NCI-H1436 (cell line): Measurements from ENCODE around the gene TMEM119.

Source experiments
- DNase-seq: peaks from one replicate; lab custom pipeline; 2025; lab: John Stamatoyannopoulos, UW

The TMEM119 gene, protein sequence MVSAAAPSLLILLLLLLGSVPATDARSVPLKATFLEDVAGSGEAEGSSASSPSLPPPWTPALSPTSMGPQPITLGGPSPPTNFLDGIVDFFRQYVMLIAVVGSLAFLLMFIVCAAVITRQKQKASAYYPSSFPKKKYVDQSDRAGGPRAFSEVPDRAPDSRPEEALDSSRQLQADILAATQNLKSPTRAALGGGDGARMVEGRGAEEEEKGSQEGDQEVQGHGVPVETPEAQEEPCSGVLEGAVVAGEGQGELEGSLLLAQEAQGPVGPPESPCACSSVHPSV

DNA sequence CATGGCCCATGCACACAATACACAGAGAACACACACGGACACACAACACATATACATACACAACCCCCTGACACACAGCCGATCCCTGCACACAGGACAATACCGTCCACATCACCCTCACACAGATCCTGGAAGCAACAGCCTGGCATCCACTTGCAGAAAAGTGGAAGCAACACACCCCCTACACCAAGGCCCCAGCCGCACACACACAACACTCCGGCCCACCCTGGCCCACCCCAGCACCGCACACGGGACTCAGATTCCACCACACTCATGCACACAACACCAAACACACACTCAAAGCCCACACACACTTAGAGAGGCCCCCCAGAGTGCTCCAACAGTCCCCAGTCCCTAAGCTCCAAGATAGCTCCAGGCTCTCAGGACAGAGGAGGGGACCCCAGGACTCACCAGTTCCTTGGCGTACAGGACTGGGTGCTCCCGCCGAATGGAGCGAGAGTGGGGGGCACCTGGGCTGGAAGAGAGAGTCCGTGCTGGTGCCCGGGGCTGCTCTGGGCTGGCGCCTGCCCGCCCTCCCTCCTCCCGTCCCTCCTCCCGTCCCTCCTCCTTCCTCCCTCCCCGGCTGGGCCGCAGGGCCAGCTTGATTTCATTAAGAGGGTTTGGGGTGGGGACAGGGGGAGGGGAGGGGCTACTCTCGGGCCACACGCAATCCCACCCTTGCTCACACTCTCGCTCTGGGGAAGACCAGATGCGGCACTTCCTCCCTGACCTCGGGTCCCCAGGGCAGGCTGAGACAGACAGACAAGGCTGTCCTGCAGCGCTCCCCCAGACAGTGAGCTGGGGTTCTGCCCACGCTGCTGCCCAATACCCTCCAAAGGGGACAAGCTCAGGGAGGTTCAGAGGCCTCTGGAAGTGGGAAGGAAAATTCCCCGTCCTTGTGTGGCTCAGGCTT lies at the start of gene TMEM119:
Gene TMEM119, minus strand, starts transcription at position 526 of the 913 bp plus-strand sequence. CDS start 5,701 bp downstream, outside the sequence.
- no peak for DNase-seq

DNA sequence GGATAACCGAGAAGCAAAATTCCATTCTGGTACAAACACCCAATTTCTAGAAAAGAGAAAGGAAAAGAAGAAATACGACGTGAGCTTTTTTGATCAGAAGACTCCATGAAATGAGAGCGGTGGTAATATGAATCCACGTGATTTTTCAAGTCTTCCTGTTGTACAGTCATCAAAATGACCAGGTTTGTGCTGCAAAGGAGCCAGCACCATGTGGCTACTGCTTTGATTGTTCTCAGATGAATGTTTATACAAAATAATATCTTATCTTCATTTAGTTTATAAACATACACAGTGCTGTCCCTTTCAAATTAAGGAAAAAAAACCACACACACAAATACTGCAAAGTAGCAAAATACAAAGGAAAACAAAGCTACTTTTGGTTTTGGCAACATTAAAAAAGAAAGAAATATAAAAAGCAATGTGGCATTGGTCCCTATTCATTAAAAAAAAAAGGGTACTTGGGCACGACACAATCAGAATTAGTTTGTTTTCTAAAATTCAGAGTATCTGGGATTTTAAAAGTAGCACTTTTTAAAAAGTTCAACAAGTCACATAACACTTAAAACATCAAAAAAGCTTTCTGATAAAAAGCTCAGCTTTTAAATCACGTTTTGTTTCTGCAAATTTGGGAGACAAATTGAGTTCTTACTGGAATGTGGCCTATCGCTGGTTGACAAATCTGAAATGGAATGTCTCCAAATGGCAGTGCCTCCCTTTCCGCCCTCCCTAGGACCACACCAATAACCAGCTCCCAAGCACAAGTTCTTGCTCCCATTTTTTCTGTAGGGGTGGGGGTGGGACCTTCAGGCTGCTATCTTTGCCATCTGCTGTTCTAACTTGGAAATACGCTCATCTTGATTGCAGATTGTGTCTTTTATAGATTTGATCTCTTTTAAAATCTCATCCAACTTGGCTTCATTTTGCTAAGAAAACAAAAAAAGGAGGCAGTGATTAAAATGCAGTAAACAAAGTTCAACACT lies 49.0 kb upstream of the TMEM119 start:
- no peak for DNase-seq

DNA sequence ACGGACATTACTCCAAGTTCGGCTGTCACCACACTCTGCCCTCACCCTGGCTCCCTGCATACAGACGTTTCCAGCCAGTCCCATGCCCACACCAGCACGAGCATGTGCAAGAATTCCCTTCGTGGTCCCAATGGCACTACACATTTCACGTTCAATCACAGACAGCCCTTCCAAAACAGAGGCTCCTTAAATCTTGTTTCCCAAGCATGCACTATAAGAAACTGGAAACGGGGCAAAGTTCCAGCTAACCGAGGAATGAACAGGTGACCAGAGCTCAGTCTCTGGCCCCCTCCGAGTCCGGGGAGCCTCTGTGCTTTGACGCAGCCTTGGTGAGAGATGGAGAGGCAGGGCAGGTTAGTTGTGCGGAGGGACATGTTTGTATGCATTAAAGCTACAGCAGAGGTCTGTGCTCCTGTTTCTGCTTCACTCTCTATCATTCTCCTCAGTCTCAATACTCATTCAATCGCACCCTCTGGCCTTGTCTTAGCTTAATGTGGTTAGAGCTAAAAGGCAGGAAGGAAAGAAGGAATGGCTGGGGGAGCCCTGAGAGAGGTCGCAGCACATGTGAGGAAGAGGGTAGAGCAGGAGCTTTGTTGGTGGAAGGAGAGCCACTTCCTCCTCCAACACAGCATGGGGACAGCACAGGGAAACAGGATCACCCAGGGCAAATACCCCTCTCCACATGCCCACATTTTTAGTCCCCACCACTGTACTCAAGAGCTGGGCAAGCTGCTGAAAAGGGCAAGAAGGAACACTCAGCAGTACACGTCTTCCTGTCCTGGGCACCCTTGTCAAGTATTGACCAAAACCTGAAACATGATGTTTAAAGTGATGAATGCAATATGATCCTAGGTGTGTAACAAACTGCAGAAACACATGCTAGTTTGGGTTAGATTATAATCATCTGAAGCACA lies 48.1 kb upstream of the TMEM119 start:
- DNase-seq, result no peak

DNA sequence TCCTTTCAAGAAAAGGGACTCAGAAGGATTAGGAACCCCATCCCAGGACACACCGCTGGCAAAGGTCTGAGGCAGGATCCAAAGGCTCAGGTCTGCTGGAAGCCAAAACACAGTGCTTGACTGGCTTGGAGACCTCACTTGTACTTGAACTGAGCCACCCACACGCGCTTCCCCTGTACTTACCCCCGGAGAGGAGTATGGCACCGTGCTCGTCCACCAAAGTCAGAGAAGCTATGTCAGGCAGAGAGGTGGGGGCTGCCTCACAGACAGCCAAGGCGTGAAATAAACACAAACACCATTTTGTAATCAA lies 46.9 kb upstream of the TMEM119 start:
- no peak for DNase-seq

DNA sequence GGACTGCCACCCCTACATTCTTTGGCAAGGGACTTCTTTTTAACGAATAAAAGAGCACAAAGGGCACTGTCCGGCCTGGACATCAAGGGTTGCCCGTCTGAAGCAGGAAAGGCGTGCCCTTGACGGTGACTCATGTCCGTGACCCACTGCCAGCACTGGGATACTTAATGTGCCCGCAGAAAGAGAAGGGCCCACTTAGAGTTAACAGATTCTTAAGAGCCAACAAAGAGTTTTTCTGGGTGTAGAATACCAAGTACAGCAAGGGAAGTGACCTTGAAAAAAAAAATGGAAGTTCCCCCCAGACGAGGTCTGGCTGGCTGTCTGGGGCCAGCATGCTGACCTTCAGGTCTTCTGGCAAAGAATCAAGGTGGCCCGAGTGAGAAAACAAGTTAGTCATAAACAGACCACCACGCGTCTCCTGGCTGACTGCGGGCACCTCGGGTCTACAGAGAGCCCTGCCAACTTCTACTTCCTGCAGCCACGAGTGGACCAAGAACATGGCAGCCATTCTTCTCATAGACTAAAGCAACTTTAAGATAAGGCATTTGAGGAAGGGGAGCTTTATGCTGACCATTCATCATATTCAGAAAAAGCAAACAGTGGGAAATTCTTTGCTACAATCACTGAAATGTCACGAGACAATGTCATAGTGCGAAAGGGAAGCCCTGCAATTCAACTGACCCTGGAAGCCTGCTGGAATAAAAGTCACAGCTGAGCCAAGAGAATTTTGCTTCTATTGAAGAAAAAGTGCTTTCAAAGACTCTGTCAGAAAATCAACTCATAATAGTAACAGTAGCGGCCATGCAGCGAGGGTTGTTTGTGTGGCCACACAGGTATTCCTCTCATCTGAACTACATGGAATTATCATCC lies 46.3 kb upstream of the TMEM119 start:
- no peak for DNase-seq

DNA sequence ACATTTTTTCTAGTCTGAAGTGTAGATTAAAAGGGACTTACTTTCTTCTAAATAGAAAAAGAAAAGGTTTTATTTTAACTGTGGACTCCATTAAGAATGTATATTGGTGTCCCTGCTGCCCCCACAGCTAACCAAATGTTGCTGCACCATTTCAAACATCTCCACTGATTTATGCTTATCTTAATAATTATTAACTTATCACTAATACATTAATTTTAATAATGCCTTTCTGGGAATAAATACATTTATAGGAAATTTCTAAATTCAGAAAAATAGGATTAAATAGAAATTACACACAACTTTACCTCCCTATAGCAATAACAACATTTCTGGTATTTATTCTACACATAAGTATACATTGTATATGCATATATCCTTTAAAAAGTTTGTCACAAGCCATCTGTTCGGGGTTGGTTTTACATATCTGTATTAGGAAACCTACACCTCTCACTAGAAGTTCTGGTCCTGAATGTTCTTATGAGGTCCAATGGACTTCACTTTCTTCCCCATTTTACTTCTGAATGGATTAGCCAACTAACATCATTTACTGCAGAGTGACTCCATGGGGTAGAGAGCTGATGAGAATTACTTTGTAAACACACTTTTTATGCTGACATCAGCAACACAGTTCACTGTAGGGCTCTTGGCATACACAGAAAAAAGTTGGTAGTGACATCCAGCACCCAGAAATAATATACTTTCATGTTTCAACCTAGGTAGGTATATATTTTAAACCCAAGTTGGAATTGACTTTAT lies 45.2 kb upstream of the TMEM119 start:
- DNase-seq, result no peak

DNA sequence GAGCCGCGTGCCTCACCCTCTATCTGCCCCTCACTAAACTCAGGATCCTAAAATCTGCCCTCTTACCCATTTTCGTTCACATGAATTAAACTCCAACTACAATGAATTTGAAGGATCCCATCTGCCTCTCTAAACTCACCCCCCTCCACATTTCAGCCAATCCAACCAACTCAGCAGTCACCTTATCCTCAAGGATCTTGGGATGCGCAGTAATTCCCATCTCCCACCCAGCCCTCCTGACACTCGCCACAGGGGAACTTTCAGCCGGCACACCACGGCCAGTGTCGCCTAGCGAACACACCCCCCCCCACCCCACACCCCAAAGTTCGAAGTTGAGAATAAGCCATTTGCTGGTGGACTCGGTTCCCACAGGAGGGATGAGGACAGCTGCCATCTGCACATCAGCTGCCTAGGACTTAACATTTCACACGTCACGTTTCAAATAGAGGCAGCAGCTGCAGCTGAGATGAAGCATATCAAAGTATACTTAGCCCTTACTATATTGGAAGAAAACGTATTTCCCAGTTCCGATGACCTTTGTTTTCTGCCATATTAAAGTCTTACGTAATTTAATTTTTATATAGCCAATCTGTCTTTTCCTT lies 44.5 kb upstream of the TMEM119 start:
- no peak for DNase-seq

DNA sequence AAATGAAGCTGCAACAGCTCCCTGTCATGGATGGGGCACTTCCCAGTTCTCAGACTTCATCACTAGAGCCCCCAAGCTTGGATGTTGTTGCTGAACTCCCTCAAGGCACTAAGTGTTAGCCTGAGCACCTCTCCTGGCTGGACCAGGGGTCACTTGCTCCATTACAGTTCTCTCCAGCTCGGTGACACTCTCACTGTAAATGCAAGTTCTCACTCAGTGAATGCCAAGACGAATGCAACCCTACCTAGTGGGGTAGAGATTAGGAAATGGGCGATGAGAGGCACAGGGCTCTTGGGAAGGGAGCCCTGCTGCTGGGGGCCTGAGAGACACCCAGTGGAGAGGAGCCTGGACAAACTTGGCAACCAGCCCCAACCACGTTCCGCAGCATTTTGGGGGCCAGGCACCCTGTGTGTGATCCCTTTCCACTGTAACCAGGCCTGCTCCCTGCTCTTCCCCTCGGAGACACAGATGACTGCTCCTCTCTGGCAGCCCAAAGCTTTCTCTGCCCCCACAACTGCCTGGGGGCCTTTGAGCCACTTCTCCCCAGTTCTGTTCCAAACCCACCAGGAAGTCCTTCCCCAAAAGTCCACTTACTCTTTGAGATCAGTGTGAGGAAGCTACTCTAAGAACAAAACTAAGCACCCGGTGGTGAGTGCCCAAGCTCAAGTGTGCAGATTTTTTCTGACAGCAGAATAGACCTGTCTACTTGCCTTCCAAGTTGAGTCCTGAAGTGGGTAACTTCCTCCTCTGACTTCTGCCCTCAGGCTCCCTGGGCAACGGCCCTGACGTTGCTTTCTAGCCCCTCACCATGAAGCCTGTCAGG lies 43.8 kb upstream of the TMEM119 start:
- DNase-seq, result no peak

DNA sequence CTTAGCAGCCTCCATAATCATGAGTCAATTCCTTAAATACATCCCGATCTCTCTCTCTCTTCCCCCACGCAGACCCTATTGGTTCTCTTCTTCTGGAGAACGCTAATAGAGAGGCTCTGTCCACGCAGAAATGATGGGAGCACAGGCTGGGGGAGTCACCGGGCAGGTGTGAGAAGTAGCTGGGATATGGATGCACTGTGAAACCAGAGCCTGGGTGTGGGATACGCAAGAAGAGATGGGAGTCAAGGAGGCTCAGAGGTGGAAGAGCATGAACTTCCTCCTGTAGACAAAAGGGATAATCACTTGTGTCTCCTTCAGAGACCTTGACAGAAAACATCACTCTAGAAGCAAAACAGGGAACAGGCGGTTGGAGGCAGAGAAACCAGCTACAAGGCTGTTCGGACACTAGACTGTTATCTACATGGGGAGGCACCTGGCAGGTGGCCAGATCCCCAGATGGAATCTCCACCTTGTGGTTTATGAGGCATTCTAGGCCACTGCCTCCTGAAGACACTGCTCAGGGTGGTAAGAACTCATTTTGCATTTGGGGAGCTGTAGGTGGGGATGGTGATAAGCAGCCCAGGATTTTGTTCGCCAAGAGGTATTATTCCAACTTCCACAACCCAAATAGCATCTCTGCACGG lies 43.0 kb upstream of the TMEM119 start:
- no peak for DNase-seq

DNA sequence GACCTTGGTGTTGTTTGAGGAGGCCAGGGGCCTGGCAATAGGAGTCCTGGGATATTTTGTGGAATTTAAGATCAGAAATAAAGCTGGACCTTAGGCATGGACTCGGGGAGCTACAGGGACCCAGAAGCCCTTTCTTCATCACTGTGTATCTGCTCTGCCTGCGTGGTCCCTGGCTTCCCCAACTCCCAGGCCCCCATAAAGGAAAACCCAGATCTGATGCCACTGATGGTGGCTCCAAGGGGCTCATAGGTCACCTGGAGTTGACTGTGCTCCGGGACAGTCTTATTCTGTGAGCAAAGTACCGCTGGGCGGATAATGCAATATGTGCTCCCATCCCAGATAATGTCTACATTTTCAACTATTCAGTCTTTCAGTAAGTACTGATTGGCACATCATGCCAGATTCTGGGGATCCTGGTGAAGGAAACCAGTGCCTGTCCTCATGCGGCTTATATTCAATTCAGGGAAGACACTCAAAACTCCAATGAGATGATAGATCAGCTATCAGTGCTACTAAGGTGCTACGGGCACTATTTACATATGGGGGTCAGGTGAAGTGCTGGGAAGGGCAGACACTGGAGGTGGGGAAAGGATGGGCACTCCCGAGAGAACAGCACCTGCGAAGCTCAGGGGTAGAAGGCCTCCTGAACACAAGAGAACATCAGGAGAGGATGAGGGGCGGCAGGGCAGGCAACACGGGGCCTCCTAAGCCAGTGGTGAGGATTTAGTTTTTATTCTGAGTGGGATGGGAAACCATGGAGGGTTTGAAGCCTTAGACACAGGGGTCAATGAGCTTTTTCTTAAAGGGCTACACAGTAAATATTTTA lies 41.3 kb upstream of the TMEM119 start:
- DNase-seq, result no peak

DNA sequence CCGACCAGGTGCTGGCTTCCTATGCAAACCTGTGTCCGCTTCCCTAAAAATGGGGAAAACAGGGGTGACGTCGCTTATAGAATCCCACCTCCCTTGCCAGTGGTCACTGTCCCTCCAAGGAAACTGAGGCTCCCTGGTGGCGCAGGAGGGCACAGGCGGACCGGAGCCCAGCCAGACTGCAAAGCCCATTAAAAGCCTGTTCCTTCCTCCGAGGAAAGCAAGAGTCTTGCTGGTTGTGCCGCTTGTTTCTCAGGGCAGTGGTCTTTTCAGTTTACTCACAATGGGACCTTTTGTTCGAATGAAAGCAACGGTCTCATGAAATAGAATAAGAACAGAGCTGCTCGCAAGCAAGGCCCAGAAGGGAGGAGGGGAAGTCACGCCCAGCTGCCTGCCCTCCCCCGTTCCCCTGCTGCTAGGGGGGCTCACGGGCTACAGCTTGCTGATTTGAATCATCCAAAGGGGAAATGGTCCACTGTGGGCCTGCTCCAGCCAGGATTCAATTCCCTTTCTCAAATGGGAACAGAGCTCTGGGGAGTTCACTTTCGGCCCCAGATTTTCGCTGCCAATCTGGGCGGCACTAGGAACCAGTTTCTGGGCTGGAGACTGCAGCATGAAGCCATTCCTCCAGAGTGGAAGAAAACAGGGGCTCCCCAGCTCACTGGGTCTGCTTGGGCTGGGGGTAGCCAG lies 40.4 kb upstream of the TMEM119 start:
- no peak for DNase-seq

DNA sequence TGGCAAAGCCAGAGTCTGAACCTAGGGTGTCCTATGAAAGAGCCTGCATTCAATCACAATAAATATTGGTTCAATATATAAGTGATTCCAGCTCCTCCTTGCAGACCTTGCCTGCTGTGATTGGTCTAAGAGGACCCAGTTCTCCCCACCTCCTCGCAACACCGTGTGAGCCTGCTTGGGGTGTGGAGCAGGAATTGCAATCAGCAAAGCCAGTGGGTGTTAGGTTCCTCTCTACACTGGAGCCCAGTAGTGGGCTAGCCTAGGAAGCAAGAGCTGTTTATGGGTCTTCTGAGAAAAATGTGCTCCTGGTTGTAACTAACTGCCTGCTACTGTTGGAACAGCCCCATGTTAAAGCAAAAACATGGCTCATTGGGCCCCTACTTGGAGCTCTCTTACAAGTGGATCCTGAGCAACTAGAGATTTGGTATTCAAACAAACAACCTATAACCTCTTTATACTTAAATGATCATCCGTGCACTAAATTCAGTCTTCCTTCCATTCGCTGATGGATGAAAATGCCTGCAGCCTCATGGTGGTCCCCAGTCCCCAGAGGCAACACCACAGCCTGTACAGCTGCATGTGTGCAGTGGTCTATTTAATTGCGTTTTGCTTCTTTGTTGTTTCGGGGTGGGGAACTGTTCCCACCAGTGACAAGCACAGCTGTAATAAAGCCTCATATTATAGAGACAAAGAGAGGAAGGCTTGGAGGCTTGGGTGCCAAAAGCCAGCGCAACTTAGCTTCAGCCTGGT lies 39.5 kb upstream of the TMEM119 start:
- DNase-seq, result no peak

DNA sequence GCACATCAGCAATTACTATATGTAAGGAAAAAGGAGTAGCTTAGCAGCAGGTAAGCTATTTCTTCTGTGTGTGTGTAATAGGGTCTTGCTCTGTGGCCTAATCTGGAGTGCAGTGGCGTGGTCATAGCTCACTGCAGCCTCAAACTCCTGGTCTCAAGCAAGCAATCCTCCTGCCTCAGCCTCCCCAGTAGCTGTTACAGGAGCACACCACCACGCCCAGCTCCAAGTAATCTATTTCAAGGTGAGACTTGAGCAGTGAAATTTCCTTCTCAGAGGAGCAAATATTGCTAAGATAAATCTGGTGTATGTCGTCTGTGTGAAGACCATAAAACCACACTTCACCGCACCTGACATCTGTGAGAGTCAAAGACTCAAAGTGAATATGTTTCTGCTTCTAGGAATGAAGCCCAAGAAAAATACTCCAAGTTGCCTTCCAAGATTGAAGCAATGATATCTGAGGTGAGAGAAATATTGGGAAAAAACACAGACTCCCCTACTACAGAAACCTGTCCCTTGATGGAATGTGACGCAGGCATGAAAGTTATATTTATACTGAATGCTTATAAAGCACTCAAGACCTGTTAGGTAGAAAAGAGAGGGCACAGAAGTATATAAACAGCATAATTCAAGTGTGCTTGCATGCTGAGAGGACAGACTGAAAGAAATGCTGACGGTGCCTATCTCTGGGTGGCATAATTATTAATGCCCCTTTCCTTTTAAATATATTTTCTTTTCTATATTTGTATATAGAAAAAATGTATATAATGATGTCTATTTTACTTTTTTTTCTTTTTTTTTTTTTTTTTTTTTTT lies 38.3 kb upstream of the TMEM119 start:
- no peak for DNase-seq

DNA sequence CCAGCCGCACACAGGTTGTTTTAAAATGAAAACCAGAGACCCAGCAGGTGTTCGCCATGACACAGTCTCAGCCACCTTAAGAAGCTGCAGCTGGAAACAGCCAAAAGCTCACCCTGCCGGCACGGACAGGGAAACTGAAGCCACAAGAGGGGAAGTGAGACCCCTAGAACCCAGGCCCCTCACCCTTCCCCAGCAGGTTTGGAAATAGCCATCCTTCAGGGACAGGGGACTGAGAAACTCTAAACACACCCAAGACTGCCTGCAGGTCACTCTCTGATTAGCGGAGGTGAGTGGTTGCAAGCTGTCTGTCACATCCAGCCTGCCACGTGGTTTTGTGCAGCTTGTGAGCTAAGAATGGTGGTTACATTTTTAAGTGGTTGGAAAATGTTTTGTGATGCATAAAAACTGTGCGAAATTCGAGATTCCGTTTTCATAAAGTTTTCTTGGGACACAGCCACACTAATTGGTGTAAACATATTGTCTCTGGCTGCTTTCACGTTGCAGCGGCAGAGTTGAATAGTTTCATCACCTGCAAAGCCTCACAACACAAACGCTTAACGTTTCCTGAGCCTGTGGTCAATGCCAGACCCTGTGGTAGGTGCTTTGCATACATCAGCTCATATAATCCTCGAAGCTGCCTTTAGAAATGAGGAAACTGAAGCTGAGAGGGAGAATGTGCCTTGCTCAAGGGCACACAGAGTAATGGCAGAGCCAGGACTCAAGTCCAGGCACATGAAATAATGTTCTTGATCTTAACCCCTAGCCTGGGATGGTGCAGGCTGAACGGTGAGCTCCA lies 37.5 kb upstream of the TMEM119 start:
- no peak for DNase-seq
